H1 (cell line): ENCODE measurements around the gene LRRC9. TPM values are rescaled to one million over a fixed set of nuclear protein-coding genes. Genes with fewer than 3 reads are reported as not detected.

ENCODE experiments used
- CTCF ChIA-PET: fragments of 300-600 bp; sonication (Branson Sonifier 250); formaldehyde crosslinking; loops from one replicate; lab custom pipeline; 2021; ENCODE audit not compliant: partially characterized antibody; lab: Charles Lee
- POLR2A ChIA-PET: fragments of 300-600 bp; sonication (Branson Sonifier 250); formaldehyde crosslinking; loops from one replicate; lab custom pipeline; 2021; ENCODE audit warnings: inconsistent platforms; ENCODE audit not compliant: partially characterized antibody; lab: Charles Lee
- DNase-seq, 2 experiments: peaks; one replicate each; pipeline versions ENCODE4 v3.0.0 to v3.0.0-alpha.2; 2010 to 2022; ENCODE audit warnings: low spot score in 2 of 2, low read depth in 1 of 2, mixed read lengths in 1 of 2
- FAIRE-seq: peaks from 2 replicates; lab custom pipeline; 2011; peaks lifted over from hg19 to GRCh38; lab: Jason Lieb, UNC
- H2AFZ ChIP-seq: 2 replicates; pipeline ENCODE4 v1.8.1; 2012; ENCODE audit warnings: low read length, inconsistent platforms
- H2AK5ac ChIP-seq: 2 replicates; pipeline ENCODE4 v1.6.1; 2013; ENCODE audit warnings: low read depth, low read length
- H2BK120ac ChIP-seq: replicated peaks from 2 replicates; pipeline ENCODE3; 2013; ENCODE audit warnings: low read depth, low read length, inconsistent platforms
- H2BK12ac ChIP-seq: 2 replicates; pipeline ENCODE4 v1.6.1; 2013; ENCODE audit warnings: low read depth, low read length
- H2BK15ac ChIP-seq: 2 replicates; pipeline ENCODE4 v1.6.1; 2013; ENCODE audit warnings: low read length
- H2BK20ac ChIP-seq: 2 replicates; pipeline ENCODE4 v1.6.1; 2013; ENCODE audit warnings: low read length
- H2BK5ac ChIP-seq: 2 replicates; pipeline ENCODE4 v1.6.1; 2013; ENCODE audit warnings: low read depth, low read length
- H3K14ac ChIP-seq: 2 replicates; pipeline ENCODE4 v1.6.1; 2013; ENCODE audit warnings: inconsistent platforms; ENCODE audit not compliant: insufficient read length
- H3K18ac ChIP-seq: 2 replicates; pipeline ENCODE4 v1.6.1; 2013; ENCODE audit warnings: low read length; ENCODE audit errors: extremely low read depth
- H3K23ac ChIP-seq: 2 replicates; pipeline ENCODE4 v1.6.1; 2013; ENCODE audit warnings: inconsistent platforms; ENCODE audit not compliant: insufficient read length
- H3K23me2 ChIP-seq: 2 replicates; pipeline ENCODE4 v1.6.1; 2013; ENCODE audit warnings: low read depth, low read length
- H3K27ac ChIP-seq: 2 replicates; pipeline ENCODE4 v1.6.1; 2011; ENCODE audit warnings: low read depth, low read length, inconsistent platforms
- H3K27me3 ChIP-seq, 4 experiments: replicated peaks in 1 of 4; 1 replicate in 1 of 4; 2 replicates in 3 of 4; pipeline versions ENCODE4 v1.6.1 to v1.8.1; 2011 to 2013; ENCODE audit warnings: low read length in 3 of 4, mild to moderate bottlenecking in 3 of 4, inconsistent platforms in 2 of 4, mixed read lengths in 2 of 4, moderate library complexity in 1 of 4; ENCODE audit not compliant: control insufficient read depth in 3 of 4, insufficient read depth in 3 of 4; ENCODE audit errors: extremely low read depth in 1 of 4
- H3K36me3 ChIP-seq, 4 experiments: 2 replicates each; pipeline versions ENCODE4 v1.6.1 to v1.8.1; 2011 to 2013; ENCODE audit warnings: mild to moderate bottlenecking in 4 of 4, low read length in 3 of 4, moderate library complexity in 2 of 4, control low read depth in 1 of 4, inconsistent platforms in 1 of 4; ENCODE audit not compliant: insufficient read depth in 4 of 4, control insufficient read depth in 2 of 4
- H3K4ac ChIP-seq: replicated peaks from 2 replicates; pipeline ENCODE3; 2013; ENCODE audit warnings: low read length, low read depth, mixed read lengths, inconsistent platforms; ENCODE audit not compliant: insufficient read length
- H3K4me1 ChIP-seq, 4 experiments: replicated peaks in 1 of 4; 1 replicate in 1 of 4; 2 replicates in 3 of 4; pipeline versions ENCODE4 v1.6.1 to v1.8.1; 2011 to 2013; ENCODE audit warnings: low read length in 3 of 4, inconsistent platforms in 2 of 4, mixed read lengths in 1 of 4; ENCODE audit not compliant: insufficient read depth in 4 of 4, control insufficient read depth in 3 of 4
- H3K4me2 ChIP-seq, 2 experiments: 2 replicates each; pipeline versions ENCODE4 v1.6.1 to v1.8.1; 2011 to 2013; ENCODE audit warnings: low read depth in 2 of 2, low read length in 2 of 2, control low read depth in 1 of 2, inconsistent platforms in 1 of 2, mild to moderate bottlenecking in 1 of 2; ENCODE audit not compliant: insufficient read depth in 1 of 2
- H3K4me3 ChIP-seq, 4 experiments: fragments of 200-600, 300-600 bp in 1 of 4; sonication (generic), shearing (Covaris generic), sonication (Bioruptor Twin) in 1 of 4; 2 replicates each; pipeline versions ENCODE4 v1.5.1 to v1.8.1; 2011 to 2016; ENCODE audit warnings: low read length in 4 of 4, low read depth in 3 of 4, control low read depth in 2 of 4, inconsistent platforms in 2 of 4, mild to moderate bottlenecking in 2 of 4, mixed read lengths in 1 of 4, moderate library complexity in 1 of 4; ENCODE audit not compliant: insufficient read depth in 2 of 4; ENCODE audit errors: extremely low read depth in 1 of 4
- H3K56ac ChIP-seq: replicated peaks from 2 replicates; pipeline ENCODE3; 2013; ENCODE audit warnings: low read depth, mild to moderate bottlenecking, mixed read lengths, low read length, inconsistent platforms; ENCODE audit not compliant: insufficient read length
- H3K79me1 ChIP-seq: 2 replicates; pipeline ENCODE4 v1.6.1; 2013; ENCODE audit warnings: low read depth, low read length, control low read depth
- H3K79me2 ChIP-seq, 2 experiments: 2 replicates each; pipeline versions ENCODE4 v1.6.1 to v1.8.1; 2012 to 2013; ENCODE audit warnings: low read length in 2 of 2, mild to moderate bottlenecking in 2 of 2, inconsistent platforms in 1 of 2; ENCODE audit not compliant: insufficient read depth in 2 of 2, control insufficient read depth in 1 of 2
- H3K9ac ChIP-seq, 4 experiments: replicated peaks in 1 of 4; 1 replicate in 1 of 4; 2 replicates in 3 of 4; pipeline versions ENCODE4 v1.6.1 to v1.8.1; 2011 to 2013; ENCODE audit warnings: low read depth in 3 of 4, low read length in 3 of 4, control low read depth in 2 of 4, mild to moderate bottlenecking in 2 of 4, moderate library complexity in 2 of 4, inconsistent platforms in 1 of 4; ENCODE audit errors: extremely low read depth in 1 of 4
- H3K9me3 ChIP-seq, 2 experiments: 2 replicates each; pipeline versions ENCODE4 v1.6.1 to v1.8.1; 2012 to 2013; ENCODE audit warnings: mild to moderate bottlenecking in 2 of 2, moderate library complexity in 2 of 2, control low read depth in 1 of 2, inconsistent platforms in 1 of 2, low read depth in 1 of 2, low read length in 1 of 2, mixed read lengths in 1 of 2; ENCODE audit not compliant: insufficient read depth in 2 of 2
- H4K20me1 ChIP-seq, 2 experiments: replicated peaks in 1 of 2; 2 replicates each; pipeline versions ENCODE3 to v1.8.1; 2011 to 2013; ENCODE audit warnings: inconsistent platforms in 2 of 2, low read length in 2 of 2, mild to moderate bottlenecking in 1 of 2; ENCODE audit not compliant: insufficient read depth in 2 of 2, control insufficient read depth in 1 of 2
- H4K5ac ChIP-seq: 2 replicates; pipeline ENCODE4 v1.6.1; 2013; ENCODE audit warnings: low read length, low read depth, mixed read lengths, inconsistent platforms; ENCODE audit not compliant: insufficient read length
- H4K8ac ChIP-seq: 2 replicates; pipeline ENCODE4 v1.8.0; 2013; ENCODE audit warnings: mild to moderate bottlenecking, moderate library complexity, low read length, inconsistent platforms; ENCODE audit not compliant: insufficient read depth; ENCODE audit errors: extremely low read depth
- H4K91ac ChIP-seq: replicated peaks from 2 replicates; pipeline ENCODE3; 2013; ENCODE audit warnings: low read length, mixed read lengths, inconsistent platforms; ENCODE audit not compliant: insufficient read length
- EP300 ChIP-seq, 2 experiments: IDR thresholded peaks; 1 replicate in 1 of 2; 2 replicates in 1 of 2; pipeline ENCODE4 v1.6.1; 2011 to 2012; ENCODE audit warnings: low read depth in 2 of 2, low read length in 2 of 2, mild to moderate bottlenecking in 2 of 2, borderline replicate concordance in 1 of 2, inconsistent platforms in 1 of 2, moderate library complexity in 1 of 2
- SRF ChIP-seq: IDR thresholded peaks from 2 replicates; pipeline ENCODE4 v1.6.1; 2011; ENCODE audit warnings: mild to moderate bottlenecking, low read depth, low read length, moderate library complexity
- WGBS, 2 experiments: shearing (Covaris generic) in 1 of 2; methylation state at CpG; one replicate each; pipeline versions ENCODE4 v1.1.6 to v1.1.7; 2013 to 2015; ENCODE audit warnings: low lambda C conversion rate in 2 of 2, mixed read lengths in 2 of 2, inconsistent platforms in 1 of 2, low coverage in 1 of 2, missing lambda C conversion rate in 1 of 2; ENCODE audit not compliant: insufficient replicate concordance in 2 of 2, insufficient coverage in 1 of 2, insufficient read length in 1 of 2; ENCODE audit errors: extremely low coverage in 1 of 2, missing lambda C conversion rate in 1 of 2; 5-methylcytosine and 5-hydroxymethylcytosine counted together
- polyA plus RNA-seq, 7 experiments: library from polyadenylated mRNA; depleted of rRNA in 3 of 7; stranded (reverse) in 5 of 7; unstranded in 2 of 7; fragments of >200 nt in 5 of 7; fragments of 200-250 nt in 2 of 7; gene quantifications; 1 replicate in 5 of 7; 2 replicates in 1 of 7; 4 replicates in 1 of 7; pipeline versions ENCODE4 v1.2.1 to v1.2.3, GENCODE V29; 2011 to 2013; ENCODE audit warnings: missing spikeins in 2 of 7, mixed read lengths in 2 of 7
- total RNA-seq: library from RNA; stranded (reverse); fragmentation: NEBNext Ultra II Directional; extraction: Animal tissue kit (Norgen Biotek cat#: 25700); gene quantifications from 2 replicates; pipeline ENCODE4 v1.2.1, GENCODE V29; 2021

Gene LRRC9
- total and polyA plus RNA-seq, 2 of the 8 experiments (the other 6 are each of a cell fraction or from before 2014, with no cell fraction given), result 0.12 to 0.84 TPM

DNA sequence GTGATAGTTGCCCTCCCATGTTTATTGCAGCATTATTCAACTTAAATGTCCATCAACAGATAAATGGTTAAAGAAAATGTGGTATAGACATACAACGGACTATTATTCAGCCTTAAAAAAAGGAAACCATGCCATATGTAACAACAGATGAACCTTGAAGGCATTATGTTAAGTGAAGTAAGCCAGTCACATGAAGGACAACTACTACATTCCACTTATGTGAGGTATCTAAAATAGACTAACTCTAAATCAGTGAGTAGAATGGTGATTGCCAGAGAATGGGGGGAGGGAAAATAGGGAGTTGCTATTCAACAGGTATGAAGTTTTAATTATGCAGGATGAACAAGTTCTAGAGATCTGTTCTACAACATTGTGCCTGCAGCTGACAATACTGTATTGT is 181.8 kb downstream of the LRRC9 start:
- FAIRE-seq, result no peak
- no peak for DNase-seq
- H3K79me1 ChIP-seq, result no peaks in the 10 kb centered on the region
- ChIA-PET CTCF (interaction anchor here (1.1 kb wide), 1 partner anchor 9 kb away, joined by 3 read pairs; the partner anchor contains the start of gene PCNX4), POLR2A (interaction anchor here (1.0 kb wide), 1 partner anchor 10 kb away, joined by 3 read pairs; no protein-coding TSS in a partner anchor)
- no peak overlapping the region for H2BK5ac ChIP-seq
- H4K5ac ChIP-seq, result no peak overlapping the region
- H4K20me1 ChIP-seq, result peaks cover 3 to 7% of the 10 kb centered on the region in 2 experiments
- H3K23me2 ChIP-seq, result no peaks in the 10 kb centered on the region
- no peak overlapping the region for H2BK120ac ChIP-seq
- H2AFZ ChIP-seq, result no peak overlapping the region
- H2AK5ac ChIP-seq, result no peak overlapping the region
- peaks cover 0 to 9% (median 2%) of the 10 kb centered on the region in 4 experiments; a peak in 2 of 8 replicates for H3K36me3 ChIP-seq
- no peak overlapping the region for H3K4ac ChIP-seq
- no peak overlapping the region for H3K27ac ChIP-seq
- no peak overlapping the region for H3K18ac ChIP-seq
- H2BK15ac ChIP-seq, result no peak overlapping the region
- no peak overlapping the region for H3K14ac ChIP-seq
- WGBS, 2 experiments, result 83% methylated on average over 1 of the region's 1 CpG; no CpG with 5 or more reads in 1 of the 2 experiments
- H3K27me3 ChIP-seq, result no peaks in the 10 kb centered on the region
- H3K4me3 ChIP-seq, result no peak overlapping the region
- no peak overlapping the region for H3K56ac ChIP-seq
- H3K4me1 ChIP-seq, result no peaks in the 10 kb centered on the region
- no peak overlapping the region for H3K9ac ChIP-seq
- H4K91ac ChIP-seq, result no peak overlapping the region
- no peaks in the 10 kb centered on the region for H3K9me3 ChIP-seq
- H2BK12ac ChIP-seq, result no peak overlapping the region
- no peak overlapping the region for H4K8ac ChIP-seq
- no peak overlapping the region for H3K4me2 ChIP-seq
- TF ChIP-seq EP300 (IDR thresholded peaks at IDR 0.05; ENCODE audit: borderline replicate concordance in 1 of 2, low read depth in 2 of 2, low read length in 2 of 2), result no peak
- TF ChIP-seq SRF, result no peak
- TF ChIP-seq, all 59 proteins: peak for 0
- H3K79me2 ChIP-seq, result peaks cover 0 to 88% of the 10 kb centered on the region in 2 experiments; a peak in 3 of 4 replicates
- H3K23ac ChIP-seq, result no peak overlapping the region
- no peak overlapping the region for H2BK20ac ChIP-seq
